ENCODE results near the gene MAPK8IP3. TPM values are rescaled to one million over a fixed set of nuclear protein-coding genes. Genes with fewer than 3 reads are reported as not detected.
"Not testable (repeated sequence)": the region's sequence is repeated elsewhere in the genome, so short reads cannot be mapped to it uniquely, and the experiment has no call there.

Gene MAPK8IP3
- total RNA-seq, 1 donor from 2014 or later, result 147 TPM

GRCh38 chr16:1731073-1731472 is 25.1 kb downstream of the MAPK8IP3 start:
- H3K4me1 Mint-ChIP-seq (ENCODE audit: unreplicated experiment), result peaks cover 5% of the 10 kb centered on the region
- TF ChIP-seq CTCF (IDR thresholded peaks at IDR 0.05; ENCODE audit: unreplicated experiment), result no peak
- peak overlapping the region; percentile 52 for H3K27ac Mint-ChIP-seq (ENCODE audit: unreplicated experiment)
- H3K27me3 Mint-ChIP-seq (ENCODE audit: unreplicated experiment), result peaks cover 7% of the 10 kb centered on the region
- no peak overlapping the region for H3K4me3 Mint-ChIP-seq (ENCODE audit: unreplicated experiment)
- H3K36me3 Mint-ChIP-seq (ENCODE audit: low read depth, unreplicated experiment), result peaks cover 33% of the 10 kb centered on the region
- no peaks in the 10 kb centered on the region for H3K9me3 Mint-ChIP-seq (ENCODE audit: unreplicated experiment)
- no peak for DNase-seq (ENCODE audit: low spot score)

- no peak for DNase-seq (ENCODE audit: low spot score)
- H3K4me3 Mint-ChIP-seq (ENCODE audit: unreplicated experiment), result no peak overlapping the region
- H3K27ac Mint-ChIP-seq (ENCODE audit: unreplicated experiment), result no peak overlapping the region
- peaks cover 31% of the 10 kb centered on the region for H3K36me3 Mint-ChIP-seq (ENCODE audit: low read depth, unreplicated experiment)
- peaks cover 7% of the 10 kb centered on the region for H3K27me3 Mint-ChIP-seq (ENCODE audit: unreplicated experiment)
- TF ChIP-seq CTCF (IDR thresholded peaks at IDR 0.05; ENCODE audit: unreplicated experiment), result no peak
- peaks cover 5% of the 10 kb centered on the region for H3K4me1 Mint-ChIP-seq (ENCODE audit: unreplicated experiment)
- H3K9me3 Mint-ChIP-seq (ENCODE audit: unreplicated experiment), result no peaks in the 10 kb centered on the region
Observed at GRCh38 chr16:1731603-1732002, 25.6 kb downstream of the MAPK8IP3 start.

- H3K36me3 Mint-ChIP-seq (ENCODE audit: low read depth, unreplicated experiment), result peaks cover 27% of the 10 kb centered on the region
- TF ChIP-seq CTCF (IDR thresholded peaks at IDR 0.05; ENCODE audit: unreplicated experiment), result no peak
- H3K4me1 Mint-ChIP-seq (ENCODE audit: unreplicated experiment), result peaks cover 5% of the 10 kb centered on the region
- peaks cover 7% of the 10 kb centered on the region for H3K27me3 Mint-ChIP-seq (ENCODE audit: unreplicated experiment)
- no peaks in the 10 kb centered on the region for H3K9me3 Mint-ChIP-seq (ENCODE audit: unreplicated experiment)
- no peak for DNase-seq (ENCODE audit: low spot score)
- no peak overlapping the region for H3K4me3 Mint-ChIP-seq (ENCODE audit: unreplicated experiment)
- H3K27ac Mint-ChIP-seq (ENCODE audit: unreplicated experiment), result no peak overlapping the region
Observed at GRCh38 chr16:1732071-1732470, 26.1 kb downstream of the MAPK8IP3 start.

GRCh38 chr16:1732551-1732987 is 26.6 kb downstream of the MAPK8IP3 start:
- not testable (repeated sequence) for DNase-seq (ENCODE audit: low spot score); H3K27me3 Mint-ChIP-seq (ENCODE audit: unreplicated experiment); H3K9me3 Mint-ChIP-seq (ENCODE audit: unreplicated experiment); H3K4me1 Mint-ChIP-seq (ENCODE audit: unreplicated experiment); H3K27ac Mint-ChIP-seq (ENCODE audit: unreplicated experiment)
- H3K4me3 Mint-ChIP-seq (ENCODE audit: unreplicated experiment), result peak overlapping the region; percentile 47
- H3K36me3 Mint-ChIP-seq (ENCODE audit: low read depth, unreplicated experiment), result peaks cover 22% of the 10 kb centered on the region

GRCh38 chr16:1734123-1734522 is 28.1 kb downstream of the MAPK8IP3 start:
- DNase-seq (ENCODE audit: low spot score), result no peak
- Mint-ChIP-seq H3K27me3 (ENCODE audit: unreplicated experiment) (peaks cover 7% of the 10 kb centered on the region), H3K4me1 (ENCODE audit: unreplicated experiment) (peaks cover 5% of the 10 kb centered on the region), H3K9me3 (ENCODE audit: unreplicated experiment) (no peaks in the 10 kb centered on the region), H3K4me3 (ENCODE audit: unreplicated experiment) (no peak overlapping the region), H3K36me3 (ENCODE audit: low read depth, unreplicated experiment) (peaks cover 11% of the 10 kb centered on the region), H3K27ac (ENCODE audit: unreplicated experiment) (no peak overlapping the region)
- no peak for TF ChIP-seq CTCF (IDR thresholded peaks at IDR 0.05; ENCODE audit: unreplicated experiment)

All from endothelial cell (in vitro differentiated cells).